DOHH2 (cell line): ENCODE measurements around the gene NLRP2B.

Experiments used
- H3F3A ChIP-seq: fragments of 200-600 bp; sonication (generic), shearing (Covaris generic); 2 replicates; pipeline ENCODE4 v1.6.0; 2016; ENCODE audit warnings: antibody characterized with exemption, mild to moderate bottlenecking; ENCODE audit not compliant: control insufficient read depth, insufficient read depth
- H3K27ac ChIP-seq: fragments of 200-600 bp; sonication (generic); 2 replicates; pipeline ENCODE4 v1.5.1; 2014; ENCODE audit warnings: low read depth, mild to moderate bottlenecking, low read length, moderate library complexity
- H3K27me3 ChIP-seq: fragments of 200-600 bp; sonication (generic); 2 replicates; pipeline ENCODE4 v1.6.1; 2014; ENCODE audit warnings: mild to moderate bottlenecking, low read length, mixed read lengths; ENCODE audit not compliant: control insufficient read depth
- H3K36me3 ChIP-seq: fragments of 200-600 bp; sonication (generic); 2 replicates; pipeline ENCODE4 v1.6.1; 2014; ENCODE audit warnings: mild to moderate bottlenecking, low read length, moderate library complexity, mixed read lengths; ENCODE audit not compliant: control insufficient read depth
- H3K4me1 ChIP-seq: fragments of 200-600 bp; sonication (generic); 2 replicates; pipeline ENCODE4 v1.6.1; 2014; ENCODE audit warnings: mild to moderate bottlenecking, low read length, mixed read lengths; ENCODE audit not compliant: control insufficient read depth
- H3K4me2 ChIP-seq: fragments of 200-600 bp; sonication (generic); 2 replicates; pipeline ENCODE4 v1.6.0; 2014; ENCODE audit warnings: mild to moderate bottlenecking, low read length, moderate library complexity
- H3K4me3 ChIP-seq: fragments of 200-600 bp; sonication (generic); 2 replicates; pipeline ENCODE4 v1.5.1; 2014; ENCODE audit warnings: mild to moderate bottlenecking, low read length, mixed read lengths
- H3K79me2 ChIP-seq: fragments of 200-600 bp; sonication (generic); 2 replicates; pipeline ENCODE4 v1.6.1; 2014; ENCODE audit warnings: mild to moderate bottlenecking, low read length, mixed read lengths; ENCODE audit not compliant: control insufficient read depth
- H3K9me2 ChIP-seq: fragments of 200-600 bp; sonication (generic); replicated peaks from 2 replicates; pipeline ENCODE4 v1.6.1; 2014; ENCODE audit warnings: mild to moderate bottlenecking, low read length, mixed read lengths; ENCODE audit not compliant: control insufficient read depth
- H3K9me3 ChIP-seq: fragments of 200-600 bp; sonication (generic); 2 replicates; pipeline ENCODE4 v1.6.1; 2014; ENCODE audit warnings: antibody characterized with exemption, low read length, mixed read lengths; ENCODE audit not compliant: control insufficient read depth, insufficient read depth
- H4K20me1 ChIP-seq: fragments of 200-600 bp; sonication (generic); 2 replicates; pipeline ENCODE4 v1.6.0; 2014; ENCODE audit warnings: low read depth, mild to moderate bottlenecking, antibody characterized with exemption, low read length, moderate library complexity; ENCODE audit not compliant: control insufficient read depth, insufficient read depth
- CTCF ChIP-seq: fragments of 200-600 bp; sonication (generic); IDR thresholded peaks from one replicate; pipeline ENCODE4 v1.5.1; 2014; ENCODE audit warnings: antibody characterized with exemption, mild to moderate bottlenecking, low read depth, low read length; ENCODE audit not compliant: poor library complexity, severe bottlenecking
- EZH2phosphoT487 ChIP-seq: fragments of 200-600 bp; sonication (generic); IDR thresholded peaks from 2 replicates; pipeline ENCODE4 v1.6.1; 2017; ENCODE audit warnings: borderline replicate concordance, mild to moderate bottlenecking, antibody characterized with exemption, low read length, moderate library complexity, mixed read lengths

NLRP2B gene

DNA sequence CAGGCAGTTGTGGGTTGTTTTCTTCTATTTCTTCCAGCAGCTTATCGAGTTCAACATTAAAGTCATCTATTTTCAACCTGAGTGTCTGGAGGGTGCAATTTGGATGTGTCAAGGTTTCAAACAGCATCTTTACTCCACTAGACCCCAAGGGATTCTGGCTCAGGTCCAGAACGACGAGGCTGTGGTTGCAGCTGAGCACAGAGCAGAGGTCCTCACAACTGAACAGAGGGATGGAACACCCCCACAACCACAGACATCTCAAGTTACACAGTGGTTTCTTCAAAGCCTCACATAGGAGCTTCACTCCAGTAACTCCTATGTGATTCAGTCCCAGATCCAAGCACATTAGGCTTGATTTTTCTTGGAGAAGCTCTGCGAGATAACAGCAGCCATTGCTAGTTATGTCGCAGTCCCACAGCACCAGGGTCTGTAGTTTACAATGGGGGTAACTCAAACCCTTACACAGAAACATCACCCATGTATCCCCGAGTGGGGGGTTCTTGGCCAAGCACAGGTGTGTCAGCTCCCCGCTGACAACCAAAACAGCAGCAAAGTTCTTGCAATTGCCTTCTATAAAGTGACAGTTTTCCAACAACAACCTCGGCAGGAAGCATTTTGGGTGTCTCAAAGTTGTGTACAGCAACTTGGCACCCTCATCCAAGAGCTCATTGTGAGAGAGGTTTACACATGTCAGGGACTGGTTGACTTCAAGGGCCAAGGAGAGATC lies 2.8 kb downstream of the NLRP2B start:
- no peaks in the 10 kb centered on the region for H3K4me1 ChIP-seq
- H3K9me2 ChIP-seq, result no peaks in the 10 kb centered on the region
- H3K79me2 ChIP-seq, result no peaks in the 10 kb centered on the region
- H3K36me3 ChIP-seq, result no peaks in the 10 kb centered on the region
- H3K9me3 ChIP-seq, result no peaks in the 10 kb centered on the region
- no peaks in the 10 kb centered on the region for H3K27me3 ChIP-seq
- H3K27ac ChIP-seq, result no peak overlapping the region
- no peaks in the 10 kb centered on the region for H3F3A ChIP-seq
- H4K20me1 ChIP-seq, result no peaks in the 10 kb centered on the region
- no peak overlapping the region for H3K4me3 ChIP-seq
- TF ChIP-seq CTCF (no peak), EZH2phosphoT487 (no peak)
- no peak overlapping the region for H3K4me2 ChIP-seq

GRCh38 chrX:57675320-57675719 lies 4.7 kb downstream of the NLRP2B start:
- Histone ChIP-seq H3K27ac (no peak overlapping the region), H3K4me2 (no peak overlapping the region), H3K9me2 (no peaks in the 10 kb centered on the region), H3K4me3 (no peak overlapping the region), H3K79me2 (no peaks in the 10 kb centered on the region), H3K36me3 (no peaks in the 10 kb centered on the region), H3K27me3 (no peaks in the 10 kb centered on the region), H3K4me1 (no peaks in the 10 kb centered on the region), H3K9me3 (no peaks in the 10 kb centered on the region), H4K20me1 (no peaks in the 10 kb centered on the region), H3F3A (no peaks in the 10 kb centered on the region)
- TF ChIP-seq EZH2phosphoT487 (no peak), CTCF (no peak)

- Histone ChIP-seq H3K4me3 (no peak overlapping the region), H3K9me2 (no peaks in the 10 kb centered on the region), H3K36me3 (no peaks in the 10 kb centered on the region), H3K4me2 (no peak overlapping the region), H3F3A (no peaks in the 10 kb centered on the region), H4K20me1 (no peaks in the 10 kb centered on the region), H3K27ac (no peak overlapping the region), H3K79me2 (no peaks in the 10 kb centered on the region), H3K9me3 (no peaks in the 10 kb centered on the region), H3K4me1 (no peaks in the 10 kb centered on the region), H3K27me3 (no peaks in the 10 kb centered on the region)
- no peak for TF ChIP-seq CTCF
Observed at GRCh38 chrX:57674861-57675260, 5.2 kb downstream of the NLRP2B start.
